ENCODE measurements around the gene JAG2. TPM values are rescaled to one million over a fixed set of nuclear protein-coding genes. Genes with fewer than 3 reads are reported as not detected.

JAG2 gene
- total and polyA plus RNA-seq, 12 donors, result 0.83 to 16.2 (median 4.0) TPM

DNA sequence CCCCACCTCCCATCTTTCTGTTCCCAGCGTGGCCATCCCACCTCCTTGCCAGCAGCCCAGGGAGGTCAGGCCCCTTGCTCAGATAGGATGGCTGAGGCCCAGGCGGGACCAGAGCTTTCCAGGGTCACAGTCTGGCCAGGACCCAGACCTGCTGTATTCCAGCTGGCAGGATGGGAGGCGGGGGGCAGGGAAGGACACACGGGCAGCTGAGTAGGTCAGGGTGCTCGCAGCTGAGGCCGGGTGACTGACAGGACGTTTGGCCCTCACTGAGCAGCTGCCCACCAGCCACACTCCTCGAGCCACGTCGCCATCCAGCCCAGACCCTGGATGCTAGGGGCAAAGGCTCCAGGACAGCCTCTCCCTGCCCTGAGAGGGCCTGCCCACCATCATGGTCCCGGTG lies 8.5 kb upstream of the JAG2 start:
- intact Hi-C loops (cut with DNase I), result no loop called here
- no peaks in the 10 kb centered on the region for H3K9me3 ChIP-seq (replicated peaks in 1 of 3)
- H3K4me3 ChIP-seq, result no peak overlapping the region
- H3K27me3 ChIP-seq, result no peaks in the 10 kb centered on the region
- H3K4me1 ChIP-seq (replicated peaks in 1 of 2), result peaks cover 8 to 11% of the 10 kb centered on the region in 2 donors
- TF ChIP-seq, protein P1, sequence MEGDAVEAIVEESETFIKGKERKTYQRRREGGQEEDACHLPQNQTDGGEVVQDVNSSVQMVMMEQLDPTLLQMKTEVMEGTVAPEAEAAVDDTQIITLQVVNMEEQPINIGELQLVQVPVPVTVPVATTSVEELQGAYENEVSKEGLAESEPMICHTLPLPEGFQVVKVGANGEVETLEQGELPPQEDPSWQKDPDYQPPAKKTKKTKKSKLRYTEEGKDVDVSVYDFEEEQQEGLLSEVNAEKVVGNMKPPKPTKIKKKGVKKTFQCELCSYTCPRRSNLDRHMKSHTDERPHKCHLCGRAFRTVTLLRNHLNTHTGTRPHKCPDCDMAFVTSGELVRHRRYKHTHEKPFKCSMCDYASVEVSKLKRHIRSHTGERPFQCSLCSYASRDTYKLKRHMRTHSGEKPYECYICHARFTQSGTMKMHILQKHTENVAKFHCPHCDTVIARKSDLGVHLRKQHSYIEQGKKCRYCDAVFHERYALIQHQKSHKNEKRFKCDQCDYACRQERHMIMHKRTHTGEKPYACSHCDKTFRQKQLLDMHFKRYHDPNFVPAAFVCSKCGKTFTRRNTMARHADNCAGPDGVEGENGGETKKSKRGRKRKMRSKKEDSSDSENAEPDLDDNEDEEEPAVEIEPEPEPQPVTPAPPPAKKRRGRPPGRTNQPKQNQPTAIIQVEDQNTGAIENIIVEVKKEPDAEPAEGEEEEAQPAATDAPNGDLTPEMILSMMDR (IDR thresholded peaks at IDR 0.05), result no peak
- no peak for TF ChIP-seq POLR2A (IDR thresholded peaks at IDR 0.05)
- WGBS, 4 donors, result 40 to 70% (median 63%) methylated on average over 1 to 11 of the region's 11 CpGs; no CpG with 5 or more reads in 1 of the 4 donors
- H3K27ac ChIP-seq, result no peak overlapping the region
- no peak for DNase-seq
- no peaks in the 10 kb centered on the region for H3K36me3 ChIP-seq (replicated peaks in 1 of 2)

DNA sequence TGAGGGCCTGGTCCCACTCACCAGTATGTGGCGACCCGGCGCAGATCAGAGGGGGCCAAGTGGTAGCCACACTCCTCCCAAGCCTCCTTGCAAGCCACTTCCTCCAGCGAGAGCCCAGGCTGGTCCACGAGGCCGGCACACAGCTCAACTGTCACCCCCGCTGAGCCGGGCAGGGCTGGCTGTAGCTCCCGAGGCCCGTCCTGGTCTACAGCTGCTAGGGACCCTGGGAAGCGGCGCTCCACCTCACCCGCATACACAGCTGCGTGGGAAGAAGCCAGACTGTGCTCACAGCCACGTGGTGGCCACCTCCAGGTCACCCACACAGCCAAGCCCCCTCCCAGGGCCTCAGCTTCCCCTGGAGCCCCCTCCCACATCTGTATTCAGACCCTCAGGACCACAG lies 7.9 kb upstream of the JAG2 start:
- no peaks in the 10 kb centered on the region for H3K36me3 ChIP-seq (replicated peaks in 1 of 2)
- intact Hi-C loops (cut with DNase I), result no loop called here
- H3K9me3 ChIP-seq (replicated peaks in 1 of 3), result no peaks in the 10 kb centered on the region
- peaks cover 8 to 9% of the 10 kb centered on the region in 2 donors for H3K4me1 ChIP-seq (replicated peaks in 1 of 2)
- no peak overlapping the region for H3K27ac ChIP-seq
- TF ChIP-seq, protein P1 (IDR thresholded peaks at IDR 0.05), result no peak
- no peak for TF ChIP-seq POLR2A (IDR thresholded peaks at IDR 0.05)
- H3K27me3 ChIP-seq, result no peaks in the 10 kb centered on the region
- H3K4me3 ChIP-seq, result no peak overlapping the region
- DNase-seq, result no peak
- 82 to 89% (median 85%) methylated on average over 8 to 15 of the region's 15 CpGs for WGBS, 4 donors

DNA sequence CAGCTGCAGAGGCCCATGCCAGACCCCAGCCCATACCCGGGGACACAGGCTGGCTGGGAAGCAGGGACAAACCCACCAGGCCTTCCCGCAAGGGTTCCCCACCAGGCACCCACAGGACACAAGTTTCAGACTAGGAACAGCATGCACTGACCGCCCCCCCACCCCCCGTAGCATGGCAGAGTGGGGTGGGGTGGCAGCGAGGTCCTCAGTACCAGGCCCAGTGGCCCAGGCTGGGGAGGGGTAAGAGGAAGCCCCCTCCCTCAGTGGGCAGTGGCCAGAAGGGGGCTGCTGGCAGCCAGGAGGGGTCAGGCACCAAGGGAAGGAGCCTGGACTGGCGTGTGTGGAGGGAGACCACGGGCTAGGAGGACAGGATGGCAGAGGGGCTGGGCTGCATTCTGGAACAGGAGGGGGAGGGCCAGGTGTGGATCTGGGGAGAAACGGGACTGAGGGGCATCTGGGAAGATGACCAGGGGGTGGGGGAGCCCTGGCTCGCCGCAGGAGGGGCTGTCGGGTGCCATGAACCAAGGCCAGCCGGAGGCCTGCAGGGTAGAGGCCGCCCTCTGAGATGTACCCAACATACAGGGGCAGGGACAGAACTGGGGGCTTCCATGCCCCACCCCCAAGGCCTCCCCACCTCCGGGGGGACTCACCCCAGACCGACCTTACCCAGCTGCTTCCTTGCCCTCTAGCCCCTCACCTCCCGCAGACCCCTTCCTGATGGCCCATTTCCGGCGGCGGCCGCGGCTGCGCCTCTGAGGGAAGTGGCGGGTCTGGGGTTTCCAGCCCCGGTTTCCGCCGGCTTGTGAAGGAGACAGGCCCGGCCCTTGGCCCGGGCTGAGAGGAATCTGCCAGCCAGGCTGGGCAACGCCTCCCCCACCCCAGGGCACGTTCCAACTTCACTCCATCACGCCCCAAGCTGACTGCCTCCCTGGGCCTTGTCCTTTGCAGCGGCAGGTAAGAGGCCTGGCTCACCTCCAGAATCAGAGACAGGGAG lies 5.6 kb upstream of the JAG2 start:
- intact Hi-C loops (cut with DNase I), result no loop called here
- Histone ChIP-seq H3K4me3 (no peak overlapping the region), H3K4me1 (replicated peaks in 1 of 2) (peaks cover 0 to 8% of the 10 kb centered on the region in 2 donors), H3K36me3 (replicated peaks in 1 of 2) (no peaks in the 10 kb centered on the region), H3K27me3 (peaks cover 8% of the 10 kb centered on the region), H3K9me3 (replicated peaks in 1 of 3) (no peaks in the 10 kb centered on the region), H3K27ac (peak overlapping the region in 1 of 5 donors; percentile 58)
- DNase-seq, result peak in 1 of 7 donors; percentile 45
- no peak for TF ChIP-seq POLR2A (IDR thresholded peaks at IDR 0.05)
- TF ChIP-seq, protein P1 (IDR thresholded peaks at IDR 0.05), result no peak
- 72 to 93% (median 75%) methylated on average over 5 to 32 of the region's 32 CpGs for whole genome bisulfite sequencing, 4 donors

DNA sequence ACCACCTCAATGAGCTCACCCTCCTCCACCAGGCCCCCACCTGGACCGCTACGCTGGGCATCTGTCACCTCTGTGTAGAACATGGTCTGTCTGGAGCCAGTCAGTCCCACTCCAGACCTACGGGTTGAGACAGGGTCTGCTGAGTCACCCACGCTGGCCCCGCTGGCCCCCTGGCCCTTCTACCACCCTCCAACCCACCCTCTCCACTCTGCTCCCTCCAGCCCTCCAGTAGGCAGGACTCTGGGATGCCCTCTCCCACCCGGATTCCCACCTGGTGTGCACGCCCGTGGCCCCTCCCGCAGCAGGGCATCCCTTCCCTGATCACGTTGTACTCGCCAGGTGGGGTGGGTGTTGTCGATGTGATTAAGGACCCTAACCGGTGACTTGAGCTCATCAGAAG lies 4.6 kb upstream of the JAG2 start:
- WGBS, 4 donors, result 92 to 94% (median 94%) methylated on average over 9 to 13 of the region's 13 CpGs
- no peak for DNase-seq
- H3K27ac ChIP-seq, result no peak overlapping the region
- intact Hi-C loops (cut with DNase I), result no loop called here
- H3K4me3 ChIP-seq, result no peak overlapping the region
- H3K4me1 ChIP-seq (replicated peaks in 1 of 2), result peaks cover 0 to 8% of the 10 kb centered on the region in 2 donors
- TF ChIP-seq, protein P1 (IDR thresholded peaks at IDR 0.05), result no peak
- TF ChIP-seq POLR2A (IDR thresholded peaks at IDR 0.05), result no peak
- peaks cover 11% of the 10 kb centered on the region for H3K27me3 ChIP-seq
- no peaks in the 10 kb centered on the region for H3K36me3 ChIP-seq (replicated peaks in 1 of 2)
- H3K9me3 ChIP-seq (replicated peaks in 1 of 3), result no peaks in the 10 kb centered on the region
